BJ (cell line): ENCODE results near the gene GLG1. TPM values are rescaled to one million over a fixed set of nuclear protein-coding genes. Genes with fewer than 3 reads are reported as not detected.
A peak's percentile ranks its signal among the peaks of the same experiment; 100 is the strongest.

Experiments used
- CTCF ChIA-PET: fragments of 350-600 bp; formaldehyde crosslinking; extraction: SDS; loops from one replicate; lab custom pipeline; 2021; ENCODE audit warnings: antibody characterized with exemption, inconsistent platforms; lab: Yijun Ruan, JAX
- POLR2A ChIA-PET: fragments of 300-600 bp; sonication (Branson Sonifier 250); formaldehyde crosslinking; extraction: SDS; loops from one replicate; lab custom pipeline; 2021; ENCODE audit warnings: antibody characterized with exemption; lab: Charles Lee
- DNase-seq: peaks from one replicate; pipeline ENCODE4 v3.0.0-alpha.2; 2011; ENCODE audit warnings: low read depth
- H3K27me3 ChIP-seq: 2 replicates; pipeline ENCODE4 v1.6.0; 2011; ENCODE audit warnings: low read length; ENCODE audit not compliant: control insufficient read depth, insufficient read depth
- H3K36me3 ChIP-seq: 2 replicates; pipeline ENCODE4 v1.5.1; 2011; ENCODE audit warnings: low read length; ENCODE audit not compliant: control insufficient read depth, insufficient read depth
- H3K4me3 ChIP-seq: 2 replicates; pipeline ENCODE4 v1.5.1; 2011; ENCODE audit warnings: low read depth, mild to moderate bottlenecking, control low read depth, low read length
- CTCF ChIP-seq: IDR thresholded peaks from 2 replicates; pipeline ENCODE4 v1.5.1; 2011; ENCODE audit warnings: low read depth, mild to moderate bottlenecking, control low read depth, inconsistent platforms, low read length, moderate library complexity; ENCODE audit not compliant: insufficient read depth
- polyA plus RNA-seq: library from polyadenylated mRNA; depleted of rRNA; stranded (reverse); fragments of >200 nt; gene quantifications from 2 replicates; pipeline ENCODE4 v1.2.3, GENCODE V29; 2011

Gene GLG1
- polyA plus RNA-seq, 1 experiment: 88.6 TPM

GRCh38 chr16:74605746-74606520 is 981 bp downstream of the GLG1 start:
- Histone ChIP-seq H3K4me3 (peak overlapping the region; percentile 93), H3K36me3 (no peaks in the 10 kb centered on the region), H3K27me3 (no peaks in the 10 kb centered on the region)
- DNase-seq: no peak
- CTCF ChIA-PET: interaction anchor here (1.8 kb wide), 1 partner anchor 17 kb away, joined by 9 read pairs; no protein-coding TSS in a partner anchor
- POLR2A ChIA-PET: no interaction called here
- no peak for TF ChIP-seq CTCF

GRCh38 chr16:74605332-74605731 is 1.6 kb downstream of the GLG1 start:
- TF ChIP-seq CTCF: no peak
- DNase-seq: no peak
- H3K27me3 ChIP-seq: no peaks in the 10 kb centered on the region
- CTCF ChIA-PET: no interaction called here
- no peaks in the 10 kb centered on the region for H3K36me3 ChIP-seq
- POLR2A ChIA-PET: no interaction called here
- peak overlapping the region; percentile 93 for H3K4me3 ChIP-seq

- ChIA-PET CTCF (no interaction called here), POLR2A (no interaction called here)
- Histone ChIP-seq H3K27me3 (no peaks in the 10 kb centered on the region), H3K36me3 (no peaks in the 10 kb centered on the region), H3K4me3 (no peak overlapping the region)
- DNase-seq: no peak
- TF ChIP-seq CTCF: no peak
Observed at GRCh38 chr16:74603848-74604247, 3.1 kb downstream of the GLG1 start.

DNA sequence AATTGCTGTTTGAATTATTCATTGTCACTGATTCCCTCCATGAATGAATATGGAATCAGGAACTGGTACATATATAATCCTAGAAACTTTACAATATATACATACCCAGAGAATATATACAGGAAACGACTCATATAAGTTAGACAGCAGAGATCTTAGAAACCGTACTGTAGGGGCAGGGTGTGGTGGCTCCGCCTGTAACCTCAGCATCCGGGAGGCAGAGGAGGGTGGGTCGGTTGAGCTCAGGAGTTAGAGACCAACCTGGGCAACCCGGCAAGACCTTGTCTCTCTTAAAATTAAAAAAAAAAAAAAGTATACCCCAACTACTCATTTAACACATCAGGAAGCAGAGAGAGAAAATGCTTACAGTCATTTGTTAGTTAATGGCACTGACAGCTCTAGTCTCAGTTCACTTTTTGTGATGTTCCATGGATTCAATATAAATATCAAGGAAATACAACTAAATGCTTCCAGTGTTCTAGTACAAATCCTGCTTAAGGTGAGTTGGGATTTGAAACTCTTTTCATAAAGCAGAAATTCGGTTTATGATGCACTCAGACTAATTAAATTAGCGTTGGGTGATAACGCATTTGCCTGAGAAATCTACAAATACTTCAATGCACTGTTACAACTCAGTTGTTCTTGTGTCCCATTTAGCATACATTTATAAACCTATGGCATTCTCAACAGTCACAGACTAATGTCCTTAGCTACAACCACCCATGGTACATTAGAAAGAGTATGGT is 5.6 kb downstream of the GLG1 start:
- Histone ChIP-seq H3K27me3 (no peaks in the 10 kb centered on the region), H3K4me3 (no peak overlapping the region), H3K36me3 (no peaks in the 10 kb centered on the region)
- no peak for TF ChIP-seq CTCF
- ChIA-PET POLR2A (no interaction called here), CTCF (interaction anchor here (0.8 kb wide), 1 partner anchor 22 kb away, joined by 3 read pairs; no protein-coding TSS in a partner anchor)
- no peak for DNase-seq

GRCh38 chr16:74596586-74596985 is 10.3 kb downstream of the GLG1 start:
- H3K27me3 ChIP-seq: no peaks in the 10 kb centered on the region
- no peak for TF ChIP-seq CTCF
- ChIA-PET CTCF (interaction anchor here (0.6 kb wide), 1 partner anchor 154 kb away, joined by 3 read pairs; no protein-coding TSS in a partner anchor), POLR2A (no interaction called here)
- H3K36me3 ChIP-seq: no peaks in the 10 kb centered on the region
- no peak for DNase-seq
- no peak overlapping the region for H3K4me3 ChIP-seq
